Measurements from ENCODE around the gene CABYR.

The CABYR gene

DNA sequence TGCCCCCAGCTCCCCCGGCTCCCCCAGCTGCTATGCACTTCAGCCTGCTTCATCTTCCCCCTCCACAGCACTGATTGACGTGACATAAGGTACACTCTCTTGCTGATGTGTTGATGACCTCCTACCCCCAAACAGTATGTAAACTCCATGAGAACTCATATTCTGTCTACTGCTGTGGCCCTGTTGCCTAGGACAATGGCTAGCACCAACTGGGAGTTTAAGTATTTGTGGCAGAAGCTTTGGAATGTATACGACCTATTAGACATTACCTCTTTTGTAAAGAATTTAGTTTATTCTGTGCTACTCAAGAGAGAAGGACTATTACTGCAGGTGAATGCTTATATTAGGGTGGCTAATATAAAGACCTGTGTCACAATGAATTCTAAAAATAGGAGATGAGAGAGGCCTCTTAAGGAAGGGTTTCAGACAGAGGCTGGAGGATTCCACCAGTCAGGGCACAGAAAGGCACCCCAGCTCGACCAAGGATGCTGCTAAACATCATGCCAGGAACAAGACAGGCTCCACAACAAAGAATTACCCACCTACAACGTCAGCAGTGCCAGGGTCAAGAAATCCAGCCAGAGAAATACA is 60.6 kb downstream of the CABYR start:
- TF ChIP-seq, protein P1, sequence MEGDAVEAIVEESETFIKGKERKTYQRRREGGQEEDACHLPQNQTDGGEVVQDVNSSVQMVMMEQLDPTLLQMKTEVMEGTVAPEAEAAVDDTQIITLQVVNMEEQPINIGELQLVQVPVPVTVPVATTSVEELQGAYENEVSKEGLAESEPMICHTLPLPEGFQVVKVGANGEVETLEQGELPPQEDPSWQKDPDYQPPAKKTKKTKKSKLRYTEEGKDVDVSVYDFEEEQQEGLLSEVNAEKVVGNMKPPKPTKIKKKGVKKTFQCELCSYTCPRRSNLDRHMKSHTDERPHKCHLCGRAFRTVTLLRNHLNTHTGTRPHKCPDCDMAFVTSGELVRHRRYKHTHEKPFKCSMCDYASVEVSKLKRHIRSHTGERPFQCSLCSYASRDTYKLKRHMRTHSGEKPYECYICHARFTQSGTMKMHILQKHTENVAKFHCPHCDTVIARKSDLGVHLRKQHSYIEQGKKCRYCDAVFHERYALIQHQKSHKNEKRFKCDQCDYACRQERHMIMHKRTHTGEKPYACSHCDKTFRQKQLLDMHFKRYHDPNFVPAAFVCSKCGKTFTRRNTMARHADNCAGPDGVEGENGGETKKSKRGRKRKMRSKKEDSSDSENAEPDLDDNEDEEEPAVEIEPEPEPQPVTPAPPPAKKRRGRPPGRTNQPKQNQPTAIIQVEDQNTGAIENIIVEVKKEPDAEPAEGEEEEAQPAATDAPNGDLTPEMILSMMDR (IDR thresholded peaks at IDR 0.05; ENCODE audit: low read depth, low read length), result no peak
- no peak for TF ChIP-seq EZH2phosphoT487 (IDR thresholded peaks at IDR 0.05; ENCODE audit: low read depth)
- H4K20me1 ChIP-seq (ENCODE audit: insufficient read depth, low read length), result no peaks in the 10 kb centered on the region
- H3K79me2 ChIP-seq (ENCODE audit: low read length), result no peaks in the 10 kb centered on the region
- no peak overlapping the region for H3K4me3 ChIP-seq (ENCODE audit: low read length)
- no peaks in the 10 kb centered on the region for H3K4me1 ChIP-seq (ENCODE audit: low read length)
- 0 out of 2 replicates have a peak, but pooled peaks cover 3% of the 10 kb centered on the region for H3K27me3 ChIP-seq (ENCODE audit: low read depth, low read length)
- H3K27ac ChIP-seq (ENCODE audit: low read length), result no peak overlapping the region
- no peak overlapping the region for H2AFZ ChIP-seq (ENCODE audit: low read depth, low read length)
- H3K36me3 ChIP-seq (replicated peaks; ENCODE audit: low read depth, low read length), result no peaks in the 10 kb centered on the region
- no peaks in the 10 kb centered on the region for H3K9me3 ChIP-seq (ENCODE audit: insufficient read depth, low read length)
- H3K9ac ChIP-seq (ENCODE audit: low read length), result no peak overlapping the region
- H3K4me2 ChIP-seq (ENCODE audit: low read length), result no peak overlapping the region

DNA sequence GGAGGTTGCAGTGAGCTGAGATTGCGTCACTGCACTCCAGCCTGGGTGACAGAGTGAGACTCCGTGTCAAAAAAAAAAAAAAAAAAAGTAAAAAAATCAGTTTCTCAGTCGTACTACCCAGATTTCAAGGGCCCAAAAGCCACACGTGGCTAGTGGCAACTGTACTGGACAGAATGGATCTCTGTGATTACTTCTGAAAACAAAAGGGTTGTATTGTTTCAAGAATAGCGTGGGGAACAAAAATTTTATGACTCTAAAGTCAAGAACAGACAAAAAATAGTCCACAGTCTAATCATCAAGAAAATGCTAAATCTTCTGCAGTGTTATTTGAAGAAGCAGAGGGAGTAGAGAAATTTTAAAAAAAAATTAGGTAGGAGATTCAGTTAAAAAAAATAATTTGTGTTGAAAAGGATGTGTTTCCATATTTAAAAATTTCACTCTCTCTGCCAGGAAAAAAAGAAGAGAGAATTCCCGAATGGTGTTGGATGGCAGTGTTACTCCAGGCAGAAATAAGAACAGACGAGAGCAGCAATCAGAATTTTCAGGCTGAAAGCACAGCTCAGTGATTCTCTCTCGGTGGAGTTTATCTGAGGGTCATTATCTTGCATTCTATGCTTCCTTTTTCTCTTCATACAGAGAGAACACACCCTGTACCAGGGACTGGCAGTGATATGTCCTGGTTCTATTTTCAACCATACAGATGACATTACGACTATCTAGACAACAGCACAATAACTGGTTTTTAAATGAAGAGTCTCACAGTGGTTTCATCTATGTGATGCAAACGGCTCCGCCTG is 61.8 kb downstream of the CABYR start:
- Histone ChIP-seq H3K27me3 (ENCODE audit: low read depth, low read length) (0 out of 2 replicates have a peak, but pooled peaks cover 4% of the 10 kb centered on the region), H3K4me1 (ENCODE audit: low read length) (no peaks in the 10 kb centered on the region), H4K20me1 (ENCODE audit: insufficient read depth, low read length) (no peaks in the 10 kb centered on the region), H3K9me3 (ENCODE audit: insufficient read depth, low read length) (no peaks in the 10 kb centered on the region), H3K79me2 (ENCODE audit: low read length) (no peaks in the 10 kb centered on the region), H3K36me3 (replicated peaks; ENCODE audit: low read depth, low read length) (no peaks in the 10 kb centered on the region), H3K27ac (ENCODE audit: low read length) (no peak overlapping the region), H2AFZ (ENCODE audit: low read depth, low read length) (no peak overlapping the region), H3K4me2 (ENCODE audit: low read length) (no peak overlapping the region), H3K9ac (ENCODE audit: low read length) (no peak overlapping the region), H3K4me3 (ENCODE audit: low read length) (no peak overlapping the region)
- no peak for TF ChIP-seq EZH2phosphoT487 (IDR thresholded peaks at IDR 0.05; ENCODE audit: low read depth)
- TF ChIP-seq, protein P1 (IDR thresholded peaks at IDR 0.05; ENCODE audit: low read depth, low read length), result no peak

DNA sequence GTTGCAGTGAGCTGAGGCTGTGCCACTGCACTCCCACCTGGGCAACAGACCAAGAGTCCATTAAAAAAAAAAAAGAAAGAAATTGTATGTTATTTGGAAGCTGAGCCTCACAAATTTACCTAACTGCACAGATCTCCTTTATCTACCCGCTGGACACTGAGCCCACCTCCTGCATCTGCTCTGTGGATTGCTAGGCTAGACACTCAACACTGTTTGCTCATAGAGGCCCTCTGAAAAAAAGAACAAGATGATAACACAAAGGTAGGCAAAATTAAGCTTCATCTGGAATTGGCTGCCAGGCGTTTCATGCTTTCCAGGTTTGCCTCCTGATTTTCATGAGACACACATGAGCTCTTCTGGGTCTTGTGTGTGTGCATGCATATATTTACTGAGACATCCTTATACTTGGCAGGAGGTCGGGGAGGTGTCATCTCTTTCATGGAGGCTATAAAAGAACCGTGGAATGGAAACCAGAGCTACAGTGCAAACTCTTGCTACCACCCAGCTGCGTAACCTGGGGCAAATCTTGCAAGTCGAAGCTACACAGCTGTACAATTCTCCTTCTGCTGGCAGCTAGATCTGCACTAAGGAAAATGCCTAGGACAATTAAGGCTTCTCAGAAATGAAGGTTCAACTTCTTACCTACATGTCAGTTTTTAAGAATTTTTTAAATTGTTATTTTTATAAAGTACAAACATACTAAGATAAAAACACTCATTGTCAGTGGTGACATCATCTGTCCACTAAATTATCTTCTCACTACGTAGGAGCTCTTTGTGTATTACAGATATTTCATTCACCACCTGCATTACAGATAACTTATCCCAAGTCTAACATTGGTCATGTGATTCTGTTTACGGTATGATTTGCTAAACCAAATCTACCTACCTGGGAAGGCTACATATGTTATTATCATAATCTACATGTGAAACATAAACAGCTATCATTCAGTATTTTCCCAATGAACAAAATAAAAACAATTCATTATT is 63.1 kb downstream of the CABYR start:
- Histone ChIP-seq H3K9ac (ENCODE audit: low read length) (no peak overlapping the region), H3K4me1 (ENCODE audit: low read length) (no peaks in the 10 kb centered on the region), H3K4me3 (ENCODE audit: low read length) (no peak overlapping the region), H3K36me3 (replicated peaks; ENCODE audit: low read depth, low read length) (no peaks in the 10 kb centered on the region), H3K4me2 (ENCODE audit: low read length) (no peak overlapping the region), H4K20me1 (ENCODE audit: insufficient read depth, low read length) (no peaks in the 10 kb centered on the region), H3K27me3 (ENCODE audit: low read depth, low read length) (peaks cover 4% of the 10 kb centered on the region; the same call in 1 of the 2 replicates), H2AFZ (ENCODE audit: low read depth, low read length) (no peak overlapping the region), H3K9me3 (ENCODE audit: insufficient read depth, low read length) (no peaks in the 10 kb centered on the region), H3K27ac (ENCODE audit: low read length) (no peak overlapping the region), H3K79me2 (ENCODE audit: low read length) (no peaks in the 10 kb centered on the region)
- TF ChIP-seq, protein P1 (IDR thresholded peaks at IDR 0.05; ENCODE audit: low read depth, low read length), result no peak
- no peak for TF ChIP-seq EZH2phosphoT487 (IDR thresholded peaks at IDR 0.05; ENCODE audit: low read depth)
